Renal pelvis (tissue), 4 donors: ENCODE results near the gene BICD1. TPM values are rescaled to one million over a fixed set of nuclear protein-coding genes. Genes with fewer than 3 reads are reported as not detected.
A peak's percentile ranks its signal among the peaks of the same experiment; 100 is the strongest.

ENCODE experiments used
- DNase-seq: peaks from one replicate; pipeline ENCODE4 v3.0.0-alpha.2; 2013
- polyA plus RNA-seq, 3 donors: library from polyadenylated mRNA; unstranded; fragments of 120-200 nt; gene quantifications; one replicate each; pipeline ENCODE4 v1.2.1, GENCODE V29; 2013; ENCODE audit not compliant: insufficient read length in 3 of 3

BICD1 gene
- polyA plus RNA-seq, 3 donors = 20.2 to 22.4 (median 22.0) TPM

GRCh38 chr12:32136404-32136803 lies 29.8 kb downstream of the BICD1 start:
- DNase-seq = no peak

DNA sequence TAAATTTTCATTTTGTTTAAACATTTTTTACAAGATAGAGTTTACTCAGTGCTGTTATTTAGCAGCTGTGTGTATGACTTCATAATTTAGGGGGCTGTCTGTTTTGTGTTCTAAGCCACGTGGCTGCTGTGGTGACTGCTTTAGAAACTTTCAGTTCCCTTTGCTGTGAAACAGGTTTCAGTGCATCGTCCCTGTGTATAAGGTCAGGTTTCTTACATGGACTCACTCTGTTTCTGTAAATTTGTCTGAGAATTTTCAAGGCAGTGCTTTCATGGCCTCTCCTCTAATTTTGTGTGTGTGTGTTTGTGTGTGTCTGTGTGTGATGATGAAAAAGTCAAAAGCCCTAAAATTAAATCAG lies 32.4 kb downstream of the BICD1 start:
- DNase-seq = no peak

- DNase-seq = no peak
These were observed 34.2 kb downstream of the BICD1 start for GRCh38 chr12:32140877-32141276.

DNA sequence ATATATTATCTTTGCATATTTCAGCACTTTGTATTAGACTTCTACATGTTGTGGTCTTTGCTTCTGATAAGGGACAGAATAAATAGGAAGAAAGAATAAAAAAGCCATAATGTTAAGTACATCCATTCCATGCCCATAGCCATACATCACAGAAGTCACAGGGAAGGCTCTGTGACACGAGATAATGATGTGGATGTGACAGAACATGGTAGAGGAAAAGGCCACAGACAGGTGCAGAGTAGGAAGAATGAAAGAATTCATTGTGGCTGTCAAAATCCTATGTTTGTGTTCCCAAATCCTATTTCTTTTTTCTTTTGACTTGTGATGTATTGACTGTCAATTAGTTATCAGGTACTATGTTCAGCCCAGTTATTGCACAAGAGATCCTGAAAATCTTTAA lies 38.4 kb downstream of the BICD1 start:
- DNase-seq = no peak

DNA sequence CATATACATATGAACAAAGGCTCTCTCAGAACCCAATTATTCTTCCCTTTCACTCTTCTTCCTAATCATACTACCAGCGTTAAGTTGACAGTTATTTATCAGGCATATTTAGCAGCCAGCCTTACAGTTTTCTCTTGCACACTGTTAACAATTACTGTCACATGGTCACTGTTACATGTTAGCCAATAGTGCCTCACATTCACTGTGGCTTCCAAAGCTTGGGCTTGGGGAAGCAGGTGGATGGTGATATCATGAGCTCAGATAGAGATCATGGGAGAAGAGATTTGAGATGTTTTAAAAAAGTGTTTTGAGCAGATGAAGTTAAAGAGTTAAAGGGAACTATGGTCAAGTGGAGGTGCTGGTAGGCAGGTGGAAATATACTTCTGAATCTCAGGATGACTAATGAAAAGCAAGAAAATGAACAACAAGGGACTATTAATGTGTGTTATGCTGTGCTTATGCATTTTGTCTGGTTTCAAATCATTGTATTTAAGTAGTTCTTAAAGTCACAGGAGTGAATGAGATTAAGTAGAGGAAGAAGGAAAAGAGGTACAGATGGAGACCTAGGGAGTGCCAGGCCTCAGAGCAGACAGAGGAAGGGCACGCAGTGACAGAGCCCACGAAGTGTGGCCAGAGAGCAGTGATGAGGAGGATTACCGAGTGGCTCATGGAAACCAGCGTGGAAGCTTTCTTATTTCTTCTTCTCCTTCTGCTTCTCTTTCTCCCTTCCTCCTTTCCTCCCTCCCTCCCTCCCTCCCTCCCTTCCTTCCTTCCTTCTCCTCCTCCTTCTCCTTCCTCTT lies 39.6 kb downstream of the BICD1 start:
- no peak for DNase-seq

DNA sequence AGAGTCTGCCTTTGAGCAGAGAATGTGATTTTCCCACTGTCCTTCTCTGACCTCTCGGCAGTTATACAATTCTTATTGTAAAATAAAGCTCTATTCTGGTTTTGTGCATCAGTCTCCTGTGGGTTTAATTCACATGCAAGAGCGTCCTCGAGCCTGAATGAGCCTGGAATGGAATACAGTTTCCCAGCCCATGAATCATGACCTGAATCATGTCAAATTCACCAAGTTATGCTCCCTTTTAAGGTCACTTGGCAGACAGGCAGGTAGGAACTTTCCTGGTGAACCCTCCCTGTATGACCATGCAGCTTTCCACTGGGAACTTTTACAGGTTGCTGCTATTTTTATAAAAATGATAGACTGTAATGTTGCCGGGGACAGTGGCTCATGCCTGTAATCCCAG lies 41.7 kb downstream of the BICD1 start:
- no peak for DNase-seq

DNA sequence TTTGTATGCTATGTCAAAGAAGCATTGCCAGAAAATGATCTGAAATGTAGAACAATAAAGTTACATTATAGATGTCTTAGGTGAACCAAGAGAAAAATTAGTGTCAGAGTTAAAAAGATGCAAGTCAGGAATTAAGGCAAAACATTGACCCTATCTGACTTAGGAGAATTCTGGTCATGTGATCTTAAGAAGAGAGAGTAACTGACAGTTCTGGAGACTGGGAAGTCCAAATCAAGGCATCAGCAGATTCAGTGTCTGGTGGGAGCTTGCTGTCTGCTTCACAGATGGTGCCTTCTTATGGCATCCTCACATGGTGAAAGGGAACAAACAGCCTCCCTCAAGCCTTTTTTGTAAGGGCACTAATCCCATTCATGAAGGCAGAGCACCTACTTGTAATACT lies 42.8 kb downstream of the BICD1 start:
- no peak for DNase-seq

- no peak for DNase-seq
These were observed 44.4 kb downstream of the BICD1 start for GRCh38 chr12:32151086-32151485.

DNA sequence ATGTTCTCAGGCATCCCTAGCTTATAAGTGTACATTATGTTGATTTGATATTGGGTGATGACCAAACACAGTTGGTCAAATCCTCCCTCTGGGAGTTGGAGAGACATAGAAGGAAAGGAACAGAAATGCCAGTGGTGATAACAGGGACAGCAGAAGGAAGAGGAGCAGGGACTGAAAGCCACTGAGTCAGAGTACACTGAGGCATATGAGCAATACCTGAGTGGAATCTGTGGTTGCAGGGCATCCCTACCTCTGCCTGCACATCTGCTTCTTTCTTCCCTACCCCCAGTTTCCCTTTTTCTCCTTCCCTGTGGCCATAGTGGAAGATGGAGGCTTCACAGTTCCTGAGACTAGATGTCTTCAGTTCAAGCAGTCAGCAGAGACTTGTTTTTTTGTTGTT lies 44.9 kb downstream of the BICD1 start:
- DNase-seq = no peak

DNA sequence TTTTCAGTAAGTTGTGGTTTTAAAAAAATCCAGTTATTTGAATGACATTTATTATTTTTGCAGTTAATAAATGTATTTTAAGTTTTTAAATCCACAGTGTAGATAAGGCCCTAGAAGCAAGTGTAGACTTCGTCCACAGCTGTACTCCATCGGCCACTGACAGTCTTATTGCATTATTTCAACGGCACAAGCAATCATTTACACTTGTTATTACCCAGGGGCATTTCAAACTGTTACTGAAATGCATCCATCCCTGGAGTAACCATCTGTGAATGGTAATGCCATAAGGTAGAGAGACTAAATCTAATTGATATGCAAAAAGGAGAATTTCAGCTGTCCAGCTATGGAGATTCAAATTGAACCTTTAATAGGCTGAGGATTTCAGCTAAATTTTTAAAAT lies 48.4 kb downstream of the BICD1 start:
- DNase-seq = peak; percentile 22

DNA sequence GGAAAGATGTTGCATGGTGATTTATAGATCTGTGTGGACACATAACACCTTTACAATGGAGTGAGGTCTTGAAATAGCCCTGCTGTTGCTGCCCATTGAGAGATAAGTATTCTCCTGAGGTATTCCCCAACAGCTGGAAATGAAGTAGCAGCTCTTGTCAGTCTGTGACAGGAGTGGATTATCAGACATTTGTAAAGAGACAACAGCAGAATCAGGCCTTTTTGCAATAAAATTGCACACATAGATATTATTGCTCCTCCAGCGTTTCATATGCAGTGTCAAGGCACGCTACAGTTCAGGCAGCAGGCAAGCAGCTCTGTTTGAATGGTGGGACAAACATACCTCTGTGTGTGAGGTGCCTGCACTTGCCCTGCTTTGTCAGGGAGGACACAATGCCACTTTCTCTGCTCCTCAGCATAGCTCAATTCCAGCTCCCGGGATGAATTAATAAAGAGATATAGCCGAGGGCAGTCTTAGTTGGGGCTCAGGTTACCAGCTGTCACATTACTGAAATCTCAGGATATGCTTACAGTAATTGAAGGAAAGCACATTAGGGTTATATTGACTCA lies 49.4 kb downstream of the BICD1 start:
- no peak for DNase-seq

DNA sequence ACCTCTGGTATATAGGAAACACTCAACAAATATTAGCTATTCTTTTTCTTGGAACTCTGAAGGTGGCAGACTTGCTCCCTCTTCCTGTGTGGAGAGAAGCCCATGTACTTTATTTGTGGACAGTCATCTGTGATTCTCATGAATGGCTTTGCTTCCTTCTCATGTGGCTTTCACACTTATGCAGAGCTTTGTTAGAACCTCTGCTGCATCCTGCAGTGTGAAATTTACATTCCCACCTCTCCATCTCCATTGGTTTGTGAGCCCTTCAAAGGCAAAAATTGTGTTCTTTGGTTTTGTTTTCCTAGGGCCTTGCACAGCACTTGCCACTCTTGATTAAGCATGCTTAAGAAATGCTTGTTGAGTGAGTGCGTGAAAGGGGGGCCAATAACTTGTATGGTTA lies 51.9 kb downstream of the BICD1 start:
- no peak for DNase-seq

- no peak for DNase-seq
These were observed 52.7 kb downstream of the BICD1 start for GRCh38 chr12:32159381-32159780.

- DNase-seq = no peak
These were observed 53.3 kb downstream of the BICD1 start for GRCh38 chr12:32159925-32160324.

DNA sequence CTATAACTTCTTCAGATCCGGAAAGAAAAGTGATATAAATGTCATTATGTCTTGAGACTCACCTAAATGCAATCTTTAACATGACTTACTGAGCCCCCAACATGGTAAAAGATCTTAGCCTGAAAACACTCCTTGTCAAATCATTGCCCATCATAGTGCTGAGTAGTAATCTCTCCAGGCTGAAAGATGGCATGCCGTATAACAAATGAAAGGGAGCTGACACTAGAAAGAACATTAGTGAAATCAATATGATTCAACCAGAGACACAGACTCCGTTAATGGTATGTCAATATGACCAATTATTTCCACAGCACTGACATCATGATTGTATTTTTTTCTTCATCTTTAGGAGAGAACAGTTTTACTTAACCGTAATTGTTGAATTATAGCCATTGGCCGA lies 54.4 kb downstream of the BICD1 start:
- no peak for DNase-seq

GRCh38 chr12:32163596-32163995 lies 56.9 kb downstream of the BICD1 start:
- DNase-seq = no peak

DNA sequence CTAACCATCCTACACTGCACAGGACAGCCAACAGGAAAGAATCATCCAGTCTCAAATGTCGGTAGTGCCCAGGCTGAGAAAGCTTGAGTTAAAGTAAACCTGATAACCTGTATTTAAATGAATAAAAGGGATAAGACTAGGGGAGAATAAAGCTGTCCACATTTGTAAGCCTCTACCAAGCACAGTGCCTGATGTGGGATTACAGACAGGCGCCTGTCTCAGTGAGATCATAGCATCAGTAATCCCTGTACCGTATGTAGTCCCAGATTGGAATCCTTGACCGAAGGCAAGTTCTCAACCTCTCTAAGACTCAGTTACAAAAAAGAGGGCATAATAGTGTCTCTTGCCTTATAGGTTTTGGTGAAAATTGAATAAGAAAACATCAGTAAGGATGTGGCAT lies 59.9 kb downstream of the BICD1 start:
- DNase-seq = no peak

DNA sequence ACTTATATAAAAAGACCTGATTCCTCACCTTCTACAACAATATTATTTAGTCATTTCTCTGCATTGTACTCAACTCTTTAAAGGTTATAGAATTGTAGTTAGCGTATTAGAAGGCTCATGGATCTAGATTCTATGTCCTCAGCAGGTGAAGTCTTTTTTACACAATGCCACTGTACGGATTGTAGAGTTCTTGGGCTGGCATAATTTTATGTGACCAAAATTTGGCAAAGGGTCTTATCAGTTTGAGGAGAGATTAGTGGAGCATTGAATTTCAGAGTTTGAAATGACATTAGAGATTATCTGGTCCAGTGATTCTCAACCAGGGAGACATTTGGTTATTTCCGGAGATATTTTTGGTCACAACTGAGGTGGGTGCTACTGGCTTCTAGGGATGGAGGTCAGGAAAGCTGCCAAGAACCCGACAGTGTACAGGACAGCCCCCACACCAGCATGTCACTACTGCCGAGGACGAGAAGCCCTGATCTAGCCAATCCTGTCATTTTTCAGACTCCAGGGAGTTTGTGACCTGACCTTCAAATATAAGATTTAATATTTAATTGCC lies 63.9 kb downstream of the BICD1 start:
- DNase-seq = no peak

DNA sequence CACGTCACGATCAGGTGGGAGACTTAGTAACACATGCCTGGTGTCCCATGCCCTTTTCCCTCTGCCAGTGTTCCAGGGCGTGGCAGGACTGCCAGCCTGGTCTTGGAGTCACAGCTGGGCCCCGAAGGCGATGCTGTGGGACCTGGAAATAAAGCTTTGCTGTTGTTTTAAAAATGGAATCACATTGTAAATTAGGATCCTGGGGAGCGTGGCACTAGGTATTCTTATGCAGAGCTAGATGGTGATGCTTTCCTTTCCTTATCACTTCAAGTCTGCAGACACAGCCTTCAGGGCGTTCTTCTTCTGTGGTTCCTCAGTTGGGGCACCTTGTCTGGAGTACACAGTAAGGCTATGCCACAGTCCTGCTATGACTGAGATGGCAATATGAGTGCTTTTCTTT lies 64.6 kb downstream of the BICD1 start:
- no peak for DNase-seq

- DNase-seq = no peak
These were observed 70.0 kb downstream of the BICD1 start for GRCh38 chr12:32176606-32177005.

- no peak for DNase-seq
These were observed 71.8 kb downstream of the BICD1 start for GRCh38 chr12:32178341-32179010.

DNA sequence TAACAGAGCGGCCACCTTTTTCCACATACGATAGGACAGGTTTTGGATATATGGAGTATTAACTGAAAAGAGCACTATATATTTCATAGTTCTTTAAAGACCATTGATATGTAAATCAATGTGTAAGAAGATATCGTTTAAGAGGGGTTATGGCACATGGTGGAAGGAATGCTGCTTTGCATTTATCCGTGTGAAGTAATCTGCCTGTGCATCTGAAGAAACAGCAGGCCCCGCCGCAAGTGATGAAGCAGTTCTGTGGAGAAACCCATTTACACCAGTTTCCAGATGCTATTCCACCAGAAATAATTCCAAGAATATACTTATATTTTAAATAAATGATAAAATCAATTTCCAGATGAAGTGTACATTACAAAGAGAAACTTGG lies 72.4 kb downstream of the BICD1 start:
- no peak for DNase-seq

DNA sequence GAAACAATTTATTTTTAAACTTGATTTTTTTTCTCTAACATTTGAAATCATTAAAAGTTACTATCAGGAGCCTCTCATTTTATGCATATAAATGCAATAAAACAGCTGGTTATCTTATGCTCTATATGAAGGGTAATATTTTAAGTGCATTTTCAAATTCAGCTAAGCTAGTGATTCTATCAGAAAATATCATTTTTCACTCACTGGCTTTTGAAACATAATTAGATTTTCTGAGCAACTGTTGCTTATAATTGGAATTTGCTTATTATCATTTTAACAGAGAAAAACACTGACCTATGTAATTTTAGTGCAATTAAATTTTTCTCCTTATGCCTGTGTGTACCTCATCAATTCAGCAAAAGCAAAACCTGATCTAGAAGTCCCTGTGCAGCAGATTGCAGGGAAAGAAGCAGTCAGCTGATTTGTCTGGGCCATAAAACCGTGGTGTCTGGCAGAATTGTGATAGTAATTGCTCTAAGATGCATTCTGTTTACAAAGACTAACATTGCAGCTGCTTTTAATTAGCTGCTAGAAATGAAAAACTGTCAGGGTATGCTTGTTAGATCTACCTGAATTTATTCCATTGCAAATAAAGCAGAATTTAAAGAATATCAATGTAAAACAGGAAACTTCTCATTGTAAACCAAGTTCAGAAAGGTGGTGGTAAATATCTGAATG lies 75.0 kb downstream of the BICD1 start:
- no peak for DNase-seq
